Gastrocnemius medialis (tissue), 4 donors: ENCODE data around the gene CHI3L2. TPM values are rescaled to one million over a fixed set of nuclear protein-coding genes. Genes with fewer than 3 reads are reported as not detected.
"Not testable (repeated sequence)": the region's sequence is repeated elsewhere in the genome, so short reads cannot be mapped to it uniquely, and the experiment has no call there.

ENCODE experiments used
- ATAC-seq, 2 donors: fragments of 150-250 bp; one replicate each; pipeline ENCODE4 v1.9.1; 2016
- DNase-seq, 2 donors: peaks; one replicate each; pipeline ENCODE4 v3.0.0-alpha.2; 2019
- H3K27ac ChIP-seq, 4 donors: fragments of 200-600 bp; sonication (generic); 1 replicate in 1 of 4; 2 replicates in 3 of 4; pipeline ENCODE4 v1.5.1; 2016 to 2018; ENCODE audit warnings: mild to moderate bottlenecking in 2 of 4, moderate library complexity in 1 of 4
- H3K27me3 ChIP-seq, 3 donors: fragments of 200-600 bp; sonication (generic) in 2 of 3; 1 replicate in 1 of 3; 2 replicates in 2 of 3; pipeline versions ENCODE4 v1.5.1 to v1.6.0; 2016 to 2019; ENCODE audit warnings: mild to moderate bottlenecking in 1 of 3, moderate library complexity in 1 of 3
- H3K36me3 ChIP-seq, 2 donors: fragments of 200-600 bp; sonication (generic) in 1 of 2; one replicate each; pipeline ENCODE4 v1.5.1; 2017 to 2018
- H3K4me1 ChIP-seq, 2 donors: fragments of 200-600 bp; sonication (generic) in 1 of 2; one replicate each; pipeline ENCODE4 v1.5.1; 2016 to 2017; ENCODE audit warnings: mild to moderate bottlenecking in 2 of 2
- H3K4me3 ChIP-seq, 4 donors: fragments of 200-600 bp; sonication (generic) in 3 of 4; 1 replicate in 1 of 4; 2 replicates in 3 of 4; pipeline ENCODE4 v1.5.1; 2016 to 2019; ENCODE audit warnings: mild to moderate bottlenecking in 2 of 4
- H3K9me3 ChIP-seq, 3 donors: fragments of 200-600 bp; sonication (generic) in 2 of 3; 1 replicate in 1 of 3; 2 replicates in 2 of 3; pipeline ENCODE4 v1.5.1; 2016 to 2019
- POLR2A ChIP-seq, 2 donors: fragments of 450-650 bp; IDR thresholded peaks; one replicate each; pipeline ENCODE4 v1.6.1; 2017; ENCODE audit warnings: antibody characterized with exemption in 2 of 2, mild to moderate bottlenecking in 2 of 2, moderate library complexity in 2 of 2
- in situ Hi-C, 4 donors: fragments of 200-750 bp; cut with MboI; loops; one replicate each; pipeline versions ENCODE4 v1.15.0 to v1.8.0; 2017; ENCODE audit warnings: low sequenced_read_pairs in 4 of 4
- intact Hi-C: fragments of 100-400 bp; cut with DNase I; formaldehyde crosslinking; loops from one replicate; pipeline ENCODE4 v1.15.1; 2023; ENCODE audit warnings: low total_unique reads
- total RNA-seq, 4 donors: library from RNA; depleted of rRNA; stranded (reverse); fragments of >200 nt; gene quantifications; one replicate each; pipeline versions ENCODE4 v1.1.0 to v1.2.3, GENCODE V29; 2016
- TF ChIP-seq, protein P1 (sequence below), 5 experiments: fragments of 450-650 bp in 3 of 5; fragments of 200-600 bp in 2 of 5; sonication (generic) in 2 of 5; IDR thresholded peaks in 4 of 5; conservative IDR thresholded peaks in 1 of 5; 1 replicate in 4 of 5; 2 replicates in 1 of 5; pipeline ENCODE4 v1.5.1; 2016 to 2019; ENCODE audit warnings: antibody characterized with exemption in 5 of 5, mild to moderate bottlenecking in 3 of 5, moderate library complexity in 3 of 5

Gene CHI3L2
- total RNA-seq, 4 donors from 2014 or later: 0.40 to 2.3 (median 1.9) TPM; not detected in 1

DNA sequence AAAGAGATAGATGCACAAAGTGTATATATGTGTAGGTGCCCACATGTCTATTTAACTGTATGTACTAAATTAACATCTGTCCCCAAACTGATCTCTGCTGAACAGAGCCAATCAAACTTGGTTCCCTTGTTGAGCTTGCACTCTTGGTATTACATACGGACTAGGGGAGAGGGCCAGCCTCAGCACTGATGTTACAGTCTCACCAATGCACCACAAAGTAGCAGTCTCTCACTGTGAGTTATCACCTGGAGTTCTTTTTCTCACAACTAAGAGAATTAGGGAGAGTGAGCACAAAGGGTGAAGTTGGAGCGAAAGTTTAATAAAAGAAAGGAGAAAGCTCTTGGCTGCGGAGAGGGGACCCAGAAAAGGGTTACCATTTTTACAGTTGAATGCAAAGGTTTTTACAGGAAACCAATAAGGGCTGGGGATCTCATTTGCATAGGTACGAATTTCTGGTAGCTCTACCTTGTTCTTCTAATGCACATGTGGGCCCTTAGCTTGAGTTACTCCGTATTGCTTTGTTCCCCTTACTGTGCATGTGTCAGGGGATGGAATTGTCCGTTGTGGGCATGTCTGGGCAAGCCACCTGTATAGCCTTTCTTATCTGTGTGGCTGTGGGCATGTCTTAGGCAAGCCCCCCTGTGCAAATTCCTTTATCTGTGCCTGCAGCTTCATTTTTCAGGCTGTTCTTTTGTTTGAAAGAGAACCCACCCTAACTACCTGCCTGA, 13.3 kb upstream of the CHI3L2 start:
- in situ Hi-C loops (no loop called here), intact Hi-C loops (no loop called here)
- no peak for TF ChIP-seq POLR2A (IDR thresholded peaks at IDR 0.05)
- TF ChIP-seq, protein P1, sequence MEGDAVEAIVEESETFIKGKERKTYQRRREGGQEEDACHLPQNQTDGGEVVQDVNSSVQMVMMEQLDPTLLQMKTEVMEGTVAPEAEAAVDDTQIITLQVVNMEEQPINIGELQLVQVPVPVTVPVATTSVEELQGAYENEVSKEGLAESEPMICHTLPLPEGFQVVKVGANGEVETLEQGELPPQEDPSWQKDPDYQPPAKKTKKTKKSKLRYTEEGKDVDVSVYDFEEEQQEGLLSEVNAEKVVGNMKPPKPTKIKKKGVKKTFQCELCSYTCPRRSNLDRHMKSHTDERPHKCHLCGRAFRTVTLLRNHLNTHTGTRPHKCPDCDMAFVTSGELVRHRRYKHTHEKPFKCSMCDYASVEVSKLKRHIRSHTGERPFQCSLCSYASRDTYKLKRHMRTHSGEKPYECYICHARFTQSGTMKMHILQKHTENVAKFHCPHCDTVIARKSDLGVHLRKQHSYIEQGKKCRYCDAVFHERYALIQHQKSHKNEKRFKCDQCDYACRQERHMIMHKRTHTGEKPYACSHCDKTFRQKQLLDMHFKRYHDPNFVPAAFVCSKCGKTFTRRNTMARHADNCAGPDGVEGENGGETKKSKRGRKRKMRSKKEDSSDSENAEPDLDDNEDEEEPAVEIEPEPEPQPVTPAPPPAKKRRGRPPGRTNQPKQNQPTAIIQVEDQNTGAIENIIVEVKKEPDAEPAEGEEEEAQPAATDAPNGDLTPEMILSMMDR (IDR thresholded peaks at IDR 0.05 in 4 of 5, conservative IDR thresholded peaks at IDR 0.05 in 1 of 5): no peak

DNA sequence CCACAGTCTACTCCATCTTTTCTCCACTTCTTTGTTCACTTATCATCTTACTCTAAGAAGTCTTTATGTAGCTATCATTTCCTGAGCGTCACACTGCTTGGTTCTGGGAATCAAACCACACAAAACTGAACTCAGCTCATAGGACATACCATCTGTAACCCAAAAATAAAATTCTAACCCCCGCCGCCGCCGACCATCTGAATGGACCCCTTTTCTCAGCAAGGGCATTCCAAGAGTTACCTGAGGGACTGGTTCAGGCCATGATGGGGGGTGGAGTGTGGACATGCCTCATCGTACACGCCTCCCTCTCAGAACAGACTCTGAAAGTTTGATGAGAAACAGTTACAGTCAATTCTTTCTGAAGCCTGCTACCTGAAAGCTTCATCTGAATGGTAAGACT, 12.6 kb upstream of the CHI3L2 start:
- TF ChIP-seq POLR2A (IDR thresholded peaks at IDR 0.05): no peak
- TF ChIP-seq, protein P1 (IDR thresholded peaks at IDR 0.05 in 4 of 5, conservative IDR thresholded peaks at IDR 0.05 in 1 of 5): no peak
- no peaks in the 10 kb centered on the region for H3K36me3 ChIP-seq
- in situ Hi-C loops: no loop called here
- no peak overlapping the region for H3K4me3 ChIP-seq
- ATAC-seq (no peak), DNase-seq (no peak)
- no peaks in the 10 kb centered on the region for H3K27me3 ChIP-seq
- no peaks in the 10 kb centered on the region for H3K4me1 ChIP-seq
- H3K27ac ChIP-seq: no peak overlapping the region
- H3K9me3 ChIP-seq: no peaks in the 10 kb centered on the region
- intact Hi-C loops: no loop called here

More for the DNA sequence above, 13.3 kb upstream of the CHI3L2 start:
- Histone ChIP-seq H3K4me3 (no peak overlapping the region), H3K36me3 (no peaks in the 10 kb centered on the region), H3K27me3 (peaks cover 0 to 3% (median 0%) of the 10 kb centered on the region in 3 donors), H3K27ac (no peak overlapping the region), H3K4me1 (no peaks in the 10 kb centered on the region), H3K9me3 (no peaks in the 10 kb centered on the region)
- no peak for ATAC-seq
- no peak for DNase-seq

DNA sequence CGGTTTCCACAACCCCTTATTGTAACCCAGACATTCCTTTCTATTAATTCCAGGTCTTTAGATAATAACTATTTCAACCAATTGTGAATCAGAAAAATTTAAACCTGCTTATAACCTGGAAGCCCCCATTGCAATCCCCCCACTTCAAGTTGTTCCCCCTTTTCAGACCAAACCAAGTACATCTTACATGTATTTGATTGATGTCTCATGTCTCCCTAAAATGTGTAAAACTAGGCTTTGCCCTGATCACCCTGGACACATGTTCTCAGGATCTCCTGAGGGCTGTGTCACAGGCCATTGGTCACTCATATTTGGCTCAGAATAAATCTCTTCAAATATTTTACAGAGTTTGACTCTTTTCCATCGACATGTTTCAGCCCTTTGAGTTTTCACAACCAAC, 12.2 kb upstream of the CHI3L2 start:
- in situ Hi-C loops, intact Hi-C loops, H3K27ac ChIP-seq, H3K9me3 ChIP-seq, H3K27me3 ChIP-seq, DNase-seq, H3K36me3 ChIP-seq, ATAC-seq, H3K4me3 ChIP-seq, H3K4me1 ChIP-seq: not testable (repeated sequence)

- ATAC-seq: no peak
- in situ Hi-C loops: no loop called here
- H3K9me3 ChIP-seq: no peaks in the 10 kb centered on the region
- intact Hi-C loops: no loop called here
- DNase-seq: no peak
- H3K4me1 ChIP-seq: no peaks in the 10 kb centered on the region
- H3K4me3 ChIP-seq: no peak overlapping the region
- no peak overlapping the region for H3K27ac ChIP-seq
- H3K36me3 ChIP-seq: no peaks in the 10 kb centered on the region
- TF ChIP-seq POLR2A (IDR thresholded peaks at IDR 0.05): no peak
- TF ChIP-seq, protein P1 (IDR thresholded peaks at IDR 0.05 in 4 of 5, conservative IDR thresholded peaks at IDR 0.05 in 1 of 5): no peak
- no peaks in the 10 kb centered on the region for H3K27me3 ChIP-seq
These were observed 10.8 kb upstream of the CHI3L2 start for GRCh38 chr1:111216751-111217150.

DNA sequence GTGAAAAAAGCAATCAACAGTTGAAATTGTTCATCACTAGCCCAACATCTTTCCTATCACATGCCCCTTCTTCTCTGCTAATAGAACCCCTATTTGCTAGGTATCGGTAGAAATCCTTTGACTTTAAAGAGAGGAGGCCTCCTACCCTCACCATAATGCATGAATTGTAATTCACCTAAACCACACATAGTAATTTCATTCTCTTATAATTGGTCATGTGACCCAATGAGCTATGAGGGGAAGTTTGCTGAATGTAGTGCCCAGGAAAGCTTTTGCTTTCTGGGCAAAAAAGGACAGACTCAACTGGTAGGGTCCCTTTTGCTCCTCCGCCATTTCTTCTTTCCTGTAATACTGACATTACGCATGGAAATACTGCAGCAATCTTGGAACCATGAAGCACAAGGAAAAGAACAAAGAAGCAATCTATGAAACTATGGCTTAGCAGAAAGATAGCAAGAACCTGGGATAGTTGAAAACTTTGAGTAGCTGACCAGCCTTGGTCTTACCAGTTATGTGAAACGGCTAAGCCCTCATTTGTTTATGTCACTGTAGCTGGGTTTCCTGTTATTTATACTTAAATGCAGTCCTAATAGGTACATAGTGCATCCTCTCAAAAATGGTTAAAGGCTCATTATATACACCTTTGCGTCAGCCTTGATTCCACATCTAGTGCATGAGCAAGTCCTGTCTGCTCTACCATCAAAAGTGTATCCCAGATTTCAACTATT, 10.2 kb upstream of the CHI3L2 start:
- in situ Hi-C loops: no loop called here
- Histone ChIP-seq H3K36me3 (no peaks in the 10 kb centered on the region), H3K9me3 (no peaks in the 10 kb centered on the region), H3K4me1 (no peaks in the 10 kb centered on the region), H3K4me3 (no peak overlapping the region), H3K27me3 (no peaks in the 10 kb centered on the region), H3K27ac (no peak overlapping the region)
- DNase-seq (no peak), ATAC-seq (no peak)
- intact Hi-C loops: no loop called here
- TF ChIP-seq, protein P1 (IDR thresholded peaks at IDR 0.05 in 4 of 5, conservative IDR thresholded peaks at IDR 0.05 in 1 of 5): no peak
